Measurements from ENCODE around the gene KRTAP9-1.
"Not testable (repeated sequence)": the region's sequence is repeated elsewhere in the genome, so short reads cannot be mapped to it uniquely, and the experiment has no call there.

KRTAP9-1 gene

GRCh38 chr17:41178341-41178740 lies 11.3 kb upstream of the KRTAP9-1 start:
- no peak for DNase-seq (ENCODE audit: insufficient read length, low spot score)
- no peak for FAIRE-seq

- DNase-seq (ENCODE audit: insufficient read length, low spot score) = no peak
Observed at GRCh38 chr17:41178843-41179616, 10.7 kb upstream of the KRTAP9-1 start.

GRCh38 chr17:41184480-41184961 lies 5.2 kb upstream of the KRTAP9-1 start, which contains the start of gene KRTAP4-1:
Gene KRTAP4-1 (minus strand): TSS chr17:41184911. CDS start chr17:41184854, 57 bp downstream.
- DNase-seq (ENCODE audit: insufficient read length, low spot score) (no peak), FAIRE-seq (no peak)

More at GRCh38 chr17:41178843-41179616, 10.7 kb upstream of the KRTAP9-1 start:
- FAIRE-seq = no peak

- DNase-seq (ENCODE audit: insufficient read length, low spot score) = no peak
- no peak for FAIRE-seq
Observed at GRCh38 chr17:41185001-41185400, 4.7 kb upstream of the KRTAP9-1 start.

GRCh38 chr17:41186872-41187271 lies 2.8 kb upstream of the KRTAP9-1 start:
- FAIRE-seq (no peak), DNase-seq (ENCODE audit: insufficient read length, low spot score) (no peak)

- no peak for DNase-seq (ENCODE audit: insufficient read length, low spot score)
- no peak for FAIRE-seq
Observed at GRCh38 chr17:41190328-41190727, 641 bp downstream of the KRTAP9-1 start.

GRCh38 chr17:41196068-41196467 lies 6.4 kb downstream of the KRTAP9-1 start:
- peak; percentile 85 for FAIRE-seq
- peak; percentile 27 for DNase-seq (ENCODE audit: insufficient read length, low spot score)

- FAIRE-seq (no peak), DNase-seq (ENCODE audit: insufficient read length, low spot score) (no peak)
Observed at GRCh38 chr17:41199421-41200078, 9.9 kb downstream of the KRTAP9-1 start.

- no peak for FAIRE-seq
Observed at GRCh38 chr17:41211845-41212466, 22.3 kb downstream of the KRTAP9-1 start.

GRCh38 chr17:41212524-41213169 lies 23.0 kb downstream of the KRTAP9-1 start:
- DNase-seq (ENCODE audit: insufficient read length, low spot score) (no peak), FAIRE-seq (no peak)

More at GRCh38 chr17:41211845-41212466, 22.3 kb downstream of the KRTAP9-1 start:
- no peak for DNase-seq (ENCODE audit: insufficient read length, low spot score)

GRCh38 chr17:41215681-41216080 lies 26.0 kb downstream of the KRTAP9-1 start:
- no peak for DNase-seq (ENCODE audit: insufficient read length, low spot score)
- no peak for FAIRE-seq

- DNase-seq (ENCODE audit: insufficient read length, low spot score) = no peak
- no peak for FAIRE-seq
Observed at GRCh38 chr17:41223821-41224220, 34.1 kb downstream of the KRTAP9-1 start.

- FAIRE-seq = no peak
- no peak for DNase-seq (ENCODE audit: insufficient read length, low spot score)
Observed at GRCh38 chr17:41226051-41226450, 36.4 kb downstream of the KRTAP9-1 start.

GRCh38 chr17:41226598-41227095 lies 37.0 kb downstream of the KRTAP9-1 start, which contains the start of gene KRTAP9-2:
Gene KRTAP9-2 (plus strand): TSS chr17:41226648. CDS start chr17:41226655, 7 bp downstream.
- not testable (repeated sequence) for DNase-seq (ENCODE audit: insufficient read length, low spot score); FAIRE-seq

GRCh38 chr17:41230094-41230493 lies 40.4 kb downstream of the KRTAP9-1 start:
- no peak for FAIRE-seq

GRCh38 chr17:41231731-41232130 lies 42.0 kb downstream of the KRTAP9-1 start:
- DNase-seq (ENCODE audit: insufficient read length, low spot score) (no peak), FAIRE-seq (no peak)

More at GRCh38 chr17:41230094-41230493, 40.4 kb downstream of the KRTAP9-1 start:
- no peak for DNase-seq (ENCODE audit: insufficient read length, low spot score)

- not testable (repeated sequence) for FAIRE-seq; DNase-seq (ENCODE audit: insufficient read length, low spot score)
Observed at GRCh38 chr17:41232399-41233105, 42.9 kb downstream of the KRTAP9-1 start, which contains the start of gene KRTAP9-3. Gene KRTAP9-3 (plus strand): TSS chr17:41232449. CDS start chr17:41232502, 53 bp downstream.

GRCh38 chr17:41237116-41237515 lies 47.4 kb downstream of the KRTAP9-1 start:
- not testable (repeated sequence) for DNase-seq (ENCODE audit: insufficient read length, low spot score); FAIRE-seq

- FAIRE-seq; DNase-seq (ENCODE audit: insufficient read length, low spot score): not testable (repeated sequence)
Observed at GRCh38 chr17:41237949-41238437, 48.3 kb downstream of the KRTAP9-1 start, which contains the start of gene KRTAP9-8. Gene KRTAP9-8 (plus strand): TSS chr17:41237999. CDS start chr17:41238052, 53 bp downstream.

All from GM19239 (cell line).